Cerebellar cortex (tissue), 1 donor: ENCODE measurements around the gene MET.

Source experiments
- DNase-seq: peaks from one replicate; pipeline ENCODE4 v3.0.0-alpha.2; 2015; ENCODE audit warnings: low spot score

MET gene

DNA sequence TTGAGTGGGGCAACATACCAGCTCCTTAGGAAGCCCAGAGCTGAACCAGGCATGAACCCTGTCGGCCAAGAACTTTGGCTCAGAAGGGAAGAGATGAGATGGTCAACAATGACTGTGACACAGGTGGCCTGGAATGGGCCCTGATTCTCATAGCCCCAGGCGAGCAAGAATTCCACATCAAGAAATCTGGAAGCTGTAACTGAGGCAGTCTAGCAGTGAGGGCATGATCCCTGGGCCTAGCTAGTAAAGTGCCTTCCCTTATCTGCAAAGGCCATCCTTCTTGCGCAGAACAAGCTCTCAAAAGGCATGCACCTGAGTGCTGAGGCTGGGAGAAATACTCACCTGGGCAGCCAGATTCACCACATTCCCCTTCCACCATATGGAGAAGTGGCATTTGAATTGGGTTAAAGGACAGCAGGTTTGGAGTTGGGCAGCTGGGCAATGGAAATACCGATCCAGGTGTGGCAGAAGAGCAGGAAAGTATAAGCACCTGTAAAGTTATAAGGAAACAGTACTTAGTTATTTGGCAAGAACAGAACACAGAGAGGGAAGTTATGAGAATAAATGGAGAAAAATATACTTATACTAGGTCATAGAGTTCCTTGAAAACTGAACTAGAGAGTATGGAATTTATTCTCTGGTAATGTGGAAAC lies 111.8 kb downstream of the MET start:
- no peak for DNase-seq

DNA sequence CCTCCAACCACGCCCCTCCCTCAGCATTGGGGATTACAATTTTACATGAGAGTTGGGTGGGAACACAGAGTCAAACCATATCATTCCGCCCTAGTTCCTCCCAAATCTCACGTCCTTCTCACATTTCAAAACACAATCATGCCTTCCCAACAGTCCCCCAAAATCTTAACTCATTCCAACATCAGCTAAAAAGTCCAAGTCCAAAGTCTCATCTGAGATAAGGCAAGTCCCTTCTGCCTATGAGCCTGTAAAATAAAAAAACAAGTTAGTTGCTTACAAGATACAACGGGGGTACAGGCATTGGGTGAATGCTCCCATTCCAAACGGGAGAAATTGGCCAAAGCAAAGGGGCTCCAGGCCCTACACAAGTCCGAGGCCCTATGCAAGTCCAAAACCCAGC lies 112.7 kb downstream of the MET start:
- no peak for DNase-seq

DNA sequence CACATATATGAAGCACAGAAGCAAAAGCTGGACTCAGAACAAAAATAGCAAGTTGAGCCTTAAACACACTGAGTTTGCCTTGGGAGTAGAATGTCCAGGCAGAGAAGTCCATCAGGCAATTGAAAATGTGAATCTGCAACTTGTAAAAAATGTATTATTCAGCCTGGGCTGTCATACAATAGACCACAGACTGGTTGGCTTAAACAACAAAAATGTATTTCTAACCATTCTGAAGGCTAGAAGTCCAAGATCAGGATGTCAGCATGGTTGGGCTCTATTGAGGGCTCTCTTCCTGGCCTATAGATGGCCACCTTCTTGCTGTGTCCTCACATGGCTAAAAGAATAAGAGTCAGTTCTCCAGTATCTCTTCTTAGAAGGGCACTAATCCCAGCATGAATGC lies 113.8 kb downstream of the MET start:
- no peak for DNase-seq

DNA sequence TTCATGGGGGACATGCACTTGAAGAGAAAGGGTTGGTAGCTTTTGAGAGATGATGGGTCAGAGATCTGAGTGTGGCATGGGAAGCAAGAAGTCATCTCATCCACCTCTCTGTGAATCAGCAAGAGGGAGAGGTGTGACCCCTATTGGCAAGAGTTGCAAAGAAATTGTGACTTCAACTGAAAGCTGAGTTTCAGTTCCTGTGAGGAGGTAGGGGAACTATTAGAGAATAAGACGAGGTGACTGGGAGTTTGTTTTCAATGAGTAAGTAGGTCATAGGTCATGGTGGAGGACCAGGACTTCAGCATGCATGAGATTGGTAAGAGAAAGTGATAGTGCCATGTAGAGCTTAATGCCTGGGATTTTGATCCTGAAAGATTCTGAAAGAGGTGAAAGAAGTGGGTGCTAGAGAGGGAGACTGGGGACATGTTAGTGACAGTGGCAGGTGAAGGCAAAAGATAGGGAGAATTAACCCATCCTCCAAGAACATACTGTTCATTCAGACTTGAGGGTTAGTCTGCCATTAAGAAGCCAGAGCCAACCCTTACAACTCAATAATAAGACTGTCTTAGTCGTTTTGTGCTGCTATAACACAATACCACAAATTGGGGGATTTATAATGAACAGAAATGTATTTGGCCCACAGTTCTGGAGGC lies 114.9 kb downstream of the MET start:
- DNase-seq: no peak

DNA sequence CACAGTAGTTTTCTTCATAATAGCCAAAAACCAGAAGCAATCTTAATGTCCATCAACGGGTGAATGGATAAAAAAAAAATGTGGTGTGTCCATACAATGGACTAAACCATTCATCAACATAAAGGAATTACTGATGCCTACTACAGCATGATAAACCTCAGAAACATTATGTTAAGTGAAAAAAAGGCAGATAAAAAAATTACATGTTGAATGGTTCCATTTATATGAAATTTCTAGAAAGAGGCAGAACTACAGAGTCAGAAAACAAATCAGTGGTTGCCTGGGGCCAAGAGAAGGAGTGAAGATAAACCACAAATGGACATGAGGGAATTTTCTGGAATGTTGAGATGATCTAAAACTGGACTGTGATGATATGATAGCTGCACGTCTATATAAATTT lies 115.9 kb downstream of the MET start:
- no peak for DNase-seq

DNA sequence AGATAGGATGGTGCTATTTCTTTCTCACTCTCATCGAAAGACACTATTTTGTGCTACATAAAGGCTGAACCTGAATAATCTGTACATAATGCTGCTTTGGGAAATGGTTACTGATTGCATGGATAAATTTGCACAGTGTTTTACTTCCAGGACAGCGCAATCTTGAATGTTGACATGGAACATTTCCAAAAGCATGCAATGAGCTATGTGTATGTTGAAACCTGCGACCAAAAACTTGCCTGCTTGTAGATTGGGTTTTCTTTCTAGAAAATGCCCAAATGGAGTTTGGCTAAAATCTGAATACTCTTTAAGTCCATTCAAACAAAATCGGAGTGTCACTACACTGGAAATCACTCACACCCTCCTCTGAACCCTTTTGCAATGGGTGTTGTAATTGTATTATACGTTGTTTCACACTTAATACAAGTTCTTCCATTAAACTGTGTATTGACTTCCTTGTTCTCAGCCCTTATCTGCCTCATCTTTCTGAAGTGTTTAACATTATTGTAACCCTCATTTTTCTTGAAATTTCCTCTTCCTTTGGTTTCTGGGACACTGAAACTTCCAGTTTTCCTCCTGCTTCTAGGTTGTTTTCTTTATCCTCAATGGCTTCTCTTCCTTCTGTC lies 116.7 kb downstream of the MET start:
- DNase-seq: no peak

DNA sequence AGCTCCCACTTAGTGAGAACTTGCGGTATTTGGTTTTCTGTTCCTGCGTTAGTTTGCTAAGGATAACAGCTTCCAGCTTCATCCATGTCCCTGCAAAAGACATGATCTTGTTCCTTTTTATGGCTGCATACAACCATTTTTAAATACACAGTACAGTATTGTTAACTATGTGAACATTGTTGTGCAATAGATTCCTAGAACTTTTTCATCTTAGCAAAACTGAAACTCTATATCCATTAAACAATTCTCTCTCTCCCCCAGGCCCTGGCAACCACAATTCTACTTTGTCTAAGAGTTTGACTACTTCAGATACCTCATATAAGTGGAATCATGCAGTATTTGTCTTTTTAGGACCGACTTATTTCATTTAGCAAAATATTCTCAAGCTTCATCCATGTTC lies 118.0 kb downstream of the MET start:
- DNase-seq: no peak

DNA sequence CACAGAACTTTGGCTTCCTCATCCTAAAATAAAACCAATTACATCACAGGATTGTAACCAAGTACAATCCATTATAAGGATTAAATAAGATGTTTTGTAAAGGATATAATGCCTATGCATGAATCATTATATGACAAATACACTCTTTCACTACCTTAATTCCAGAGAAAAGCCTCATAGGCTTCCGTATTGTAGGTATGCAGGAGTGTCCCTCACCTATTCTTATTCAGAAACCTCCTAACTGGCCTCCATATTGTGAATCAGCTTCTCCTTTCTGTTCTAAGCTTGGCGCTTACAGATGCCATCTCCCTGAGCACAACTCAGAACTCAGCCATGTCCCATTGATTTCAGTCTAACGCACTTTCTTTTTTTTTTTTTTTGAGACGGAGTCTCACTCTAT lies 120.8 kb downstream of the MET start:
- DNase-seq: no peak

DNA sequence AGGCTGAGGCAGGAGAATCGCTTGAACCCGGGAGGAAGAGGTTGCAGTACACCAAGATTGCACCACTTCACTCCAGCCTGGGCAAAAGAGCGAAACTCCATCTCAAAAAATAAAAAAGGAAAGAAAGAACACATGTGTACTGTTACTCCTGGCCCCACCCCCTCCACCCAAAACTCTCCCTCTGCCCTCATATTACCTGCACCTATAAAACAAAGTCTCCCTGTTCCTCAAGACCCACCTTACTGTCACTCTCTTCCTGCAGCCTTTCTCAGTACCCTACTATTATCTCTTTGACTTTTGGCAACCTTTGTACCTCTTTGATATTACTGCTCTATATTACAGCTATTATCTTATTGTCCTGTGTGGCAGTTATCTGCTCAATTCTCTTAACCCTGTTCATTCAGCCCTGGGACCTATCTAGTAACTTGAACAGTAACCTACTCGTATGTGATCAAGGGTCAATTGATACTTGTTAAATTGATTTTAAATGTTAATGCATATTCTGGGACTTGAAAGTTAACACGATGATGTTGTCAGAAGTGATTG lies 121.9 kb downstream of the MET start:
- DNase-seq: no peak

DNA sequence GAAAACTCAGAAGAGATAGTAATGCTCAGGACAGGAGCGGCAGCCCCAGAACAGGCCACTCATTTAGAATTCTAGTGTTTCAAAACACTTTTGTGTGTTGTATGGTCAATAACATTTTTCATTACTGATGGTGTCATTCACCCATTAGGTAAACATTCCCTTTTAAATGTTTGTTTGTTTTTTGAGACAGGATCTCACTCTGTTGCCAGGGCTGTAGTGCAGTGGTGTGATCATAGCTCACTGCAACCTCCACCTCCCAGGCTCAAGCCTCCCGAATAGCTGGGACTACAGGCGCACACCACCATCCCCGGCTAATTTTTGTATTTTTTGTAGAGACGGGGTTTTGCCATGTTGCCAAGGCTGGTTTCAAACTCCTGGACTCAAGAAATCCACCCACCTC lies 124.5 kb downstream of the MET start:
- no peak for DNase-seq

DNA sequence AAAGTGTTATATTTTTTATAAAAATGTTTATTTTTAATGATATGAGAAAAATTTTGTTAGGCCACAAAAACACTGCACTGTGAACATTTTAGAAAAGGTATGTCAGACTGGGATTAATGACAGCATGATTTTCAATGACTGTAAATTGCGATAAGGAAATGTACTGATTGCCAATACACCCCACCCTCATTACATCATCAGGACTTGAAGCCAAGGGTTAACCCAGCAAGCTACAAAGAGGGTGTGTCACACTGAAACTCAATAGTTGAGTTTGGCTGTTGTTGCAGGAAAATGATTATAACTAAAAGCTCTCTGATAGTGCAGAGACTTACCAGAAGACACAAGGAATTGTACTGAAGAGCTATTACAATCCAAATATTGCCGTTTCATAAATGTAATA lies 125.6 kb downstream of the MET start:
- DNase-seq: no peak

DNA sequence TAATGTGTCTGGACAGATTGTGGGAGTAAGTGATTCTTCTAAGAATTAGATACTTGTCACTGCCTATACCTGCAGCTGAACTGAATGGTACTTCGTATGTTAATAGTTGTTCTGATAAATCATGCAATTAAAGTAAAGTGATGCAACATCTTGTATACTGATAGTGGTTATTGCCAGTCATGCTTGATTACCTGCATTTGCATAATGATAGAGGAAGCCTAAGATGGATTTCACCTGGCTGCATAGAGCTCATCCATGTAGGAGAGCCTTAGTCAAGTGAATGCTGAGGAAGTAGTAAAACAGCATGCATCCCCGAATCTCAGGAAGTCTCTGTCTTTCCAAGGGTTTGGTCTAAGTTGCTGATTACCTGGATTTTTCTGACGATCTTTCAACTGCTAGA lies 126.2 kb downstream of the MET start:
- no peak for DNase-seq

DNA sequence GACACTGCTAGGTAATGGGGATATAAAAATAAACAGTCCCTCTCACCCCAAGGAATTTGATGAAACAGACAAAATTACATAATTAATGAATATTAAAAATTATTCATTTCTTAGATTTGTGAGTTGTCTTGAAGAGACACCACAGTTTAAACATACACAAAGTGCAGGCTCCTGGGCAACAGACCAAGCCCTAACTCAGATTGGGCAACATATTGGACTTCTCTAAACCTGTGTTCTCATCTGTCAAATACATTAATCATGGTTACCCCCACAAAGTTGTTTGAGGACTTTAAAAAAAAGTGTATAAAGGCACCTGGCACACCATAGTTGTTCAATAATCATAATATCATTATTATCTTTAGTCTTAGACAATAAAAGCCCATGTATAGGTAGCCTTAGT lies 127.9 kb downstream of the MET start:
- DNase-seq: no peak

DNA sequence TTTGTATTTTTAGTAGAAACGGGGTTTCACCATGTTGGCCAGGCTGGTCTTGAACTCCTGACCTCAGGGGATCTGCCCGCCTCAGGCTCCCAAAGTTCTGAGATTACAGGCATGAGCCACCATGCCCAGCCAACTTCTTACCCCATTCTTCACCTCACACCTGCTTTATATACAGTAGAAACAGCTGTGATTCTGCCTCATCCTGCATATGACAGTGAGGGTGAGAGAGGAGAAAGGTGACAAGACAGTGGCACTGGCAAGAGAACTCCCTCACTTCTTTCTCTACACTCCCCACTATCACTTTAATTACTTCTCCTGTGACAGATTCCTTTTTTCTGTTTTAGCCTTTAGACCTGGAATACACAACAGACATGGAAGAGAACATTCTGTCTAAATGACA lies 128.6 kb downstream of the MET start:
- DNase-seq: no peak

DNA sequence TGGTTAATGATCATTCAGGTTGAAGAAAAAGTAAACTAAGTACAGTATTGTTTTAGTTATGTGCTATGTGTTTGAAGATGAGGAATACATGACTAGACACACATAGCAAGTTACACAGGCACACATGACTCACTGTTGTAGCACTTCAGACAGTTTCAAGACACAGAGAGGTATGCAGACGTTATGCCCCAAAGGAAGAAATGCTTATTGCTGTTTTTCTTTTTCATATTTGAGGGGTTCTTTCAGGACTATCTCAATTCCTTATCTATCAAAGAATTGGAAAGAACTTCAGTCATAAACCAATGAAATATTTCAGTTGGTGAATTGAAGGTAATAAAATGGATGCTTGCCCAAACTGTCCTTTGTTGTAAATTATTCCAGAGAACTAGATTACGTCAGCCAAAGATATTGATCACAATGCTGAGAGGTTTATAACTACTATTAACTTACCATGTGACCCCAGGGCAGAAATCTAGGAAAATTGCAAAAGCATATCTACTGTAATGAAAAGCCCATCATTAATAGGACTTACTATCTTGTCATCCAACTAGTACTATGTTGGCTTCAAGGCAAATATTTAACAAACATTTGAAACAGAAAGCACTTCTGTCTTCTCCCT lies 129.2 kb downstream of the MET start:
- DNase-seq: no peak

DNA sequence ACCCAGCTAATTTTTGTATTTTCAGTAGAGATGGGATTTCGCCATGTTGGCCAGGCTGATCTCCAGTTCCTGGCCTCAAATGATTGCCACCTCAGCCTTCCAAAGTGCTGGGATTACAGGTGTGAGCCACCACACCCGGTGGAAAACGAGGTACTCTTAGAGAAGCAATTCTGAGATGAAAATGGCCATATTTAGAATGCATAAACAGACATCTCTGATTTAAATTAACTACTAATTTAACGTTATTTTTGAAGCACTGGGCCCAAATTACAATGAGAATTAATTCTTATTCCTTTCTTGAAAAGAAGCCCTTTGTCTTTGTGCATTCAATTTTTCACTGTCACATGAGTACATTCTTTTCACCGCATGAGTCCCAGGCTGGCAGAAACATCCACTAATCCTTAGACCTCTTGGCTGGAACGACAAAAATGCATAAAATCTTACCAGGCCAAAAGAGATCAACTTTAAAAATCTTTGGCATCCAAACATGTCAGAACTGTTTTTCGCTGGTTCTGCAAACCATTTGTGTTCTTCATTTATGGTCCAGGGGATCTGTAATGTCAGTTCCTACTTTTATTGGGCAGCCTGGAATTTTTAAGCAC lies 130.2 kb downstream of the MET start:
- no peak for DNase-seq

DNA sequence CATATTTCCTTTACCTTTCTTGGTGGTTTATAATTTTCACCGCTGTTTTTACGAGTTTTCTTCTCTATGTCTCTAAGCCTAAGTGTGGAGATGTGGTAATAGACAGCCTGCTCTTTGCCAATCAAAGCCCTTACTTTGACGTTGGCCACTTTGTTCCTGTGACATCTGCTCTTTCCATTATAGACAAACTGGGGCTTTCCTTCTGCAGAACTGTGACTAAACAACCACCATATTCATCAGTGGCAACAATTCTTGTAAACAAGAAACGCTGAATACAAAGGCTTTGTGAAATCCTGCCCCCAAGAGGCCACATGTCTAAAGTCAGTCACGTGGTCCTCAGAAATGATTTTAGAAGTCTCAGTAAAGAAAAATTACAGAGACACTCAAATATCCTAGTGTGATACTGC lies 130.8 kb downstream of the MET start:
- peak; percentile 15 for DNase-seq

DNA sequence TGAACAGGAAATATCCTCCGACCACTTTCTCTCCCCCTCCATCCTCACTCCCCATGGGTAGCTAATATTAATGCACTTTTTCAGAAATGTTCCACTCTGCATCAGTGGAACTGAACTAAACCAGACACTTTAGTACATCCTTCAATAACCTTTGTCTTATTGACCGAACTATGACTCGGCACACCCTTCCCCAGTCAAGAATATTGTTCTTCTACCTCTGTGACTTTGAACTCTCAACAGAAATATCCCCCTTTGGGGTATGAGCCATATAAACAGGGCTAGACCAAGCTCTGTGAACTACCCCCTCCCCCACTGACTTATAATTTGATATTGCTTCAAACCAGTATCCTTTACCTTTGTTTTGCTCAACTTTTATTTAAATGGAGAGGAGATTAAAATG lies 132.5 kb downstream of the MET start:
- no peak for DNase-seq

DNA sequence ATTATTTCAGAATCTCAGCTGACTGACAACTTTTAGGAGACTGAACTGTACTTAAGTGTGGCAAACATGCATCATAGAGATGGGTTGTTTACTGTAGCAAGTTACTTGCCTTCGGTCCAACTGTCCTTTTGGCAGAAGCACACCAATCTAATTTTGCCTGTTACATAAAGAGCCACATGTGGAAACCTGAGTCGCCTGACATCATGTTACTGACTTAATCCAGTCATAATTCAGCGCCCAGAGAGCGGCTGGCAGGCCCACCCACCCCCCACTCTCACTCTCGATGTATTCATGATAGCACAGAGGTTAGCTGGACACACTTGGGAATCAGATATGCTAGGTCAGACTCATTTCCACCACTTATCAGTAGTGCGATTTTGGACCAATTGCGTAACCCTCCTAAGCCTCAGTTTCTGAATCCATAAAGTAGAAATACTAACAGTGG lies 133.1 kb downstream of the MET start:
- DNase-seq: no peak

DNA sequence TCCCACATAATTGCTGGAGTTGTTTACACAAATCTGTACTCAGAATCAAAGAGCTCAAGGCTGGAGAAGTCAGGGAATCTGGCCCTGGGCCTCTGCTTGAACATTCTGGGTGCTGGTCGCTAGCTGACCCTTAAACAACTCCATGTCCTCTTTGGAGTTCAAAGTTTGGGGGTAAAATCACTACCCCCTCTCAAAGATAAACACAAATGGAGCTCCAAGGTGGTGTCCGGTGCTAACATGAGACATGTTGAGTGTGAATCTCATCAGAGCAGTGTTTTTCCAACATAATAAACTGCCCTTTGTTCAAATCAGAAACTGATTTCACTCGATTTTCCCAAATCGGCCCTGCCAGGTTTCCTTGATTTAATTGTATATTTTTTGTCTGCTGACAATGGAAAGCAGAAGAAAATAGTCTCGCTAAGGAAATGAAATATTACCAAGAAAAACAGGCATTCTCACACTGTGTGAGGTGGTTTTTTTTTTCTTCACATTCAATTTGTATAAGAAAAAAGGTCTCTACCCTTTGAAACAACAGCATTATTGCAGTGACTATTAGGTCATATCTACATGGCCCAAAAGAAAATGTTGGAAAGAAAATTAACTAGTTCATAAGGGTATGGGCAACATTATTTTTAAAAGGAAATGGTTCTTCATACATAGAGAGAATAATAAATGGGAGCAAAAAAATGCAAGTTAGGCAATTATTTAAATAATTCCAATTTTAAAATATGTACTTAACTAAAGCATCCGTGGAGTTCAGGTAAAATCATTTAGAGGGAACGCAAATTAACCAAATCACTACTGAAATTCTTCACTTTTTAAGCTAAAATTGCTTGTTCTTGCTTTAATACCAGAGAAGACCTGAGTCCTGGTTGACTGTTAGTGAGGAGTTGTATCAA lies 134.3 kb downstream of the MET start:
- no peak for DNase-seq

DNA sequence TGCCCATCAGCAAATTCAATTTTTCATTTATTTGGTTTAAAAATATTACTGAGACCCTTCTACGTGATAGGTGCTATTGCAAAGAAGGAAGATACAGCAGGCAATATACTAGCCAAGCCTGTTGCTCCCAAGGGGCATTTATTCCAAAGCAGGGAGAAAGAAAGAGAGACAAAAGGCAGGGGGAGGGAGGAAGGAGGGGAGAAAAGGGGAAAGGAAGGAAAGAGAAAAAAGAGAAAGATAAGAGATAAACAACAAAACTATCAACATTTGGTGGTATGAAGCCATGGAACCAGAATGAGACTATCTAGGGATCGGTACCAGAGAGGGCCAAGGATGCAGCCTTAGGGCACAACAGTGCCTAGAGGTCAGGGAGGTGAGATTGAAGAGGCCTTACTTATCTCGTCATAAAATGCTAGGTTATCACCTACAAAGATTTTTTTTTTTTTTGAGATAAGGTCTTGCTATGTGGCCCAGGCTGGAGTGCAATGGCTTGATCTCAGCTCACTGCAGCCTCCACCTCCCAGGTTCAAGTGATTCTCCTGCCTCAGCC lies 135.1 kb downstream of the MET start:
- DNase-seq: no peak
